HepG2 (cell line): ENCODE measurements around the gene LCORL. TPM values are rescaled to one million over a fixed set of nuclear protein-coding genes. Genes with fewer than 3 reads are reported as not detected.
"Not testable (repeated sequence)": the region's sequence is repeated elsewhere in the genome, so short reads cannot be mapped to it uniquely, and the experiment has no call there.

Experiments
- ATAC-seq: fragments of 200-7000 bp; cut with Tn5 transposase; 3 replicates; pipeline ENCODE4 v1.9.1; 2020; ENCODE audit warnings: mild to moderate bottlenecking, moderate library complexity
- BruUV-seq: library from RNA; stranded (reverse); fragments of 400-500 nt; replicated peaks from 2 replicates; lab custom pipeline; 2021; lab: Mats Ljungman, UMichigan
- CTCF ChIA-PET: fragments of 300-600 bp; formaldehyde crosslinking; extraction: SDS; loops from one replicate; lab custom pipeline; 2021; ENCODE audit warnings: low total read pairs, inconsistent platforms, low intra/inter-chr PET ratio; lab: Yijun Ruan, JAX
- POLR2A ChIA-PET: fragments of 350-600 bp; sonication (Branson Sonifier 250); formaldehyde crosslinking; loops from one replicate; lab custom pipeline; 2020; ENCODE audit warnings: antibody characterized with exemption, inconsistent platforms; lab: Yijun Ruan, JAX
- DNase-seq: peaks from one replicate; pipeline ENCODE4 v3.0.0-alpha.2; 2015; ENCODE audit warnings: low spot score
- FAIRE-seq: peaks from 3 replicates; lab custom pipeline; 2011; peaks lifted over from hg19 to GRCh38; lab: Jason Lieb, UNC
- H2AFZ ChIP-seq: one replicate; pipeline ENCODE4 v1.6.1; 2011; ENCODE audit warnings: low read length, inconsistent platforms
- H3K27ac ChIP-seq: fragments of 300-600 bp; 3 replicates; pipeline ENCODE4 v1.8.0; 2011; ENCODE audit warnings: mixed run types, mild to moderate bottlenecking, mixed read lengths, low read length, inconsistent platforms; ENCODE audit not compliant: insufficient read depth; ENCODE audit errors: extremely low read length
- H3K27me3 ChIP-seq, 2 experiments: fragments of 200-600 bp in 1 of 2; 2 replicates in 1 of 2; 3 replicates in 1 of 2; pipeline versions ENCODE4 v1.6.0 to v1.8.0; 2011; ENCODE audit warnings: low read length in 2 of 2, mild to moderate bottlenecking in 2 of 2, moderate library complexity in 2 of 2, inconsistent platforms in 1 of 2; ENCODE audit not compliant: insufficient read depth in 2 of 2, control insufficient read depth in 1 of 2
- H3K36me3 ChIP-seq, 2 experiments: fragments of 200-600 bp in 1 of 2; replicated peaks in 1 of 2; 2 replicates in 1 of 2; 3 replicates in 1 of 2; pipeline versions ENCODE4 v1.5.1 to v1.8.0; 2011; ENCODE audit warnings: low read length in 2 of 2, inconsistent platforms in 1 of 2; ENCODE audit not compliant: insufficient read depth in 2 of 2, control insufficient read depth in 1 of 2
- H3K4me1 ChIP-seq: 2 replicates; pipeline ENCODE4 v1.5.1; 2012; ENCODE audit warnings: low read length, inconsistent platforms; ENCODE audit not compliant: insufficient read depth
- H3K4me2 ChIP-seq: 2 replicates; pipeline ENCODE4 v1.6.0; 2011; ENCODE audit warnings: low read depth, low read length, inconsistent platforms
- H3K4me3 ChIP-seq, 3 experiments: fragments of 200-600 bp in 1 of 3; sonication (generic), shearing (Covaris generic) in 1 of 3; replicated peaks in 1 of 3; 2 replicates each; pipeline ENCODE4 v1.5.1; 2011 to 2016; ENCODE audit warnings: low read length in 3 of 3, inconsistent platforms in 2 of 3, low read depth in 2 of 3, mild to moderate bottlenecking in 2 of 3, control low read depth in 1 of 3, mixed read lengths in 1 of 3; ENCODE audit not compliant: insufficient read depth in 1 of 3
- H3K79me2 ChIP-seq: one replicate; pipeline ENCODE4 v1.6.1; 2011; ENCODE audit warnings: low read length, inconsistent platforms; ENCODE audit not compliant: insufficient read depth
- H3K9ac ChIP-seq: 2 replicates; pipeline ENCODE4 v1.6.0; 2011; ENCODE audit warnings: mild to moderate bottlenecking, low read depth, low read length, inconsistent platforms; ENCODE audit not compliant: insufficient read depth
- H3K9me3 ChIP-seq: 2 replicates; pipeline ENCODE4 v1.5.1; 2012; ENCODE audit warnings: mild to moderate bottlenecking, low read length
- H4K20me1 ChIP-seq: 2 replicates; pipeline ENCODE4 v1.6.0; 2011; ENCODE audit warnings: inconsistent platforms, mild to moderate bottlenecking, low read length, moderate library complexity; ENCODE audit not compliant: insufficient read depth
- DNMT1 ChIP-seq: sonication (generic); formaldehyde crosslinking; IDR thresholded peaks from 2 replicates; pipeline ENCODE4 v1.5.1; 2020; ENCODE audit warnings: mild to moderate bottlenecking, missing genetic modification reagents
- FLYWCH1 ChIP-seq: sonication (generic); formaldehyde crosslinking; IDR thresholded peaks from 2 replicates; pipeline ENCODE4 v1.8.1; 2023; ENCODE audit warnings: mild to moderate bottlenecking, missing genetic modification reagents
- HIVEP1 ChIP-seq: sonication (generic); formaldehyde crosslinking; IDR thresholded peaks from 2 replicates; pipeline ENCODE4 v1.4.0; 2020; ENCODE audit warnings: mild to moderate bottlenecking, missing genetic modification reagents
- KAT7 ChIP-seq: IDR thresholded peaks from 2 replicates; pipeline ENCODE4 v1.6.1; 2018; ENCODE audit warnings: borderline replicate concordance, missing compliant biosample characterization
- KDM1A ChIP-seq: IDR thresholded peaks from 2 replicates; pipeline ENCODE4 v1.6.1; 2016; ENCODE audit warnings: missing compliant biosample characterization
- PRDM4 ChIP-seq: sonication (generic); formaldehyde crosslinking; IDR thresholded peaks from 2 replicates; pipeline ENCODE4 v1.9.0; 2021; ENCODE audit warnings: missing genetic modification reagents, borderline replicate concordance
- SMARCC2 ChIP-seq: fragments of 450-650 bp; IDR thresholded peaks from 2 replicates; pipeline ENCODE4 v1.6.1; 2017; ENCODE audit warnings: antibody characterized with exemption, mild to moderate bottlenecking
- SPEN ChIP-seq: sonication (generic); formaldehyde crosslinking; IDR thresholded peaks from 2 replicates; pipeline ENCODE4 v1.5.1; 2020; ENCODE audit warnings: low read depth, mild to moderate bottlenecking, missing genetic modification reagents
- TRAFD1 ChIP-seq: sonication (generic); formaldehyde crosslinking; IDR thresholded peaks from 2 replicates; pipeline ENCODE4 v1.5.1; 2020; ENCODE audit warnings: missing genetic modification reagents, mild to moderate bottlenecking, borderline replicate concordance
- ZNF260 ChIP-seq: sonication (generic); formaldehyde crosslinking; IDR thresholded peaks from 2 replicates; pipeline ENCODE4 v1.4.0; 2020; ENCODE audit warnings: missing genetic modification reagents, low read depth, mild to moderate bottlenecking, borderline replicate concordance
- ZNF607 ChIP-seq: sonication (generic); formaldehyde crosslinking; IDR thresholded peaks from 2 replicates; pipeline ENCODE4 v1.5.1; 2020; ENCODE audit warnings: missing genetic modification reagents, mild to moderate bottlenecking, borderline replicate concordance
- ZNF83 ChIP-seq: sonication (generic); formaldehyde crosslinking; IDR thresholded peaks from 2 replicates; pipeline ENCODE4 v1.4.0; 2020; ENCODE audit warnings: missing genetic modification reagents, mild to moderate bottlenecking, borderline replicate concordance
- WGBS: methylation state at CpG from one replicate; pipeline ENCODE4 v1.1.6; 2017; ENCODE audit warnings: low lambda C conversion rate; 5-methylcytosine and 5-hydroxymethylcytosine counted together
- in situ Hi-C: cut with HindIII; loops from 2 replicates; pipeline ENCODE4 v1.10.0; 2017; ENCODE audit warnings: low pct_unique_long_range_greater_than_20kb; ENCODE audit not compliant: extremely low pct_ligation_motif_present
- intact Hi-C: fragments of 100-400 bp; cut with micrococcal nuclease; formaldehyde crosslinking; loops from one replicate; pipeline ENCODE4 v1.10.0; 2022; ENCODE audit not compliant: unreplicated experiment
- polyA plus RNA-seq, 8 experiments: library from polyadenylated mRNA; depleted of rRNA in 3 of 8; stranded (reverse) in 7 of 8; unstranded in 1 of 8; fragments of >200 nt; fragmentation: Illumina TruSeq in 4 of 8; extraction: Trizol in 4 of 8; gene quantifications; 2 replicates each; pipeline versions ENCODE4 v1.2.1 to v1.2.3, GENCODE V29; 2011 to 2016; ENCODE audit warnings: low read depth in 4 of 8, missing spikeins in 1 of 8, mixed read lengths in 1 of 8; ENCODE audit not compliant: insufficient read depth in 1 of 8
- total RNA-seq, 5 experiments: library from RNA; depleted of rRNA; stranded (reverse); fragments of >200 nt; fragmentation: Illumina TruSeq; extraction: Trizol; gene quantifications; 2 replicates each; pipeline ENCODE4 v1.2.3, GENCODE V29; 2016; ENCODE audit warnings: low read depth in 1 of 5

Gene LCORL
- total and polyA plus RNA-seq, 2 of the 13 experiments (the other 11 are each of a cell fraction or from before 2014, with no cell fraction given), result 5.3 to 14.5 TPM

DNA sequence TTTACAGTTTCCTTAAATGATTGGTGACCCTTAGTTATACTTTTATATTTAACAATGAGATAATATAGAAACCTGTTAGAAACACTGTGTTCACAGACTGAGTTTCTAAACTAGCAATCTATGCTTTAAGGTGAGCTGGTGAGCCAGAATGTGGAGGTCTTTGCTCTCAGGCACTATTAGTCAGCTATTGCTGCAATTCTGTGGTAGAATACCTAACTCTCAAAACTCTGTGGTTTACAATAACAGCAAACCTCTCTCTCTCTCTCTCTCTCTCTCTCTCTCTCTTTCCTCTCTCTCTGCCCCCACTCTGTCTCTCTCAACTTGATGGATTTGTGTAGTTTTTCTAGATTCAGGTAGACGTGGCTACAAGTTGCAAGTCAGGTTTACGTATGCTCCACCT, 17.6 kb upstream of the LCORL start (continued):
- no peak for TF ChIP-seq DNMT1 (CRISPR knock-in tag)
- no peak for TF ChIP-seq ZNF260 (CRISPR knock-in tag)

DNA sequence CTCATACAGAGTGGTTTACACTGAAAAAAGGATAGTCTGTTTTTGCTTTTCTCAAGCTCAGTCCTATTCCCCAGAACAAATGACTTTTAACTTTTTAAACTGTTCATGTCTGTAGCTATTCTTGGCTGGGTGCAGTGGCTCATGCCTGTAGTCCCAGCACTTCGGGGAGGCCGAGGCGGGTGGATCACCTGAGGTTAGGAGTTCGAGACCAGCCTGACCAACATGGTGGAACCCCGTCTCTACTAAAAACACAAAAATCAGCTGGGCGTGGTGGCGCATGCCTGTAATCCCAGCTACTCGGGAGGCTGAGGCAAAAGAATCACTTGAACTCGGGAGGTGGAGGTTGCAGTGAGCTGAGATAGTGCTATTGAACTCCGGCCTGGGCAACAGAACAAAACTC, 14.8 kb upstream of the LCORL start:
- POLR2A ChIA-PET, DNase-seq, H3K27ac ChIP-seq, in situ Hi-C loops, H3K4me3 ChIP-seq, H4K20me1 ChIP-seq, H3K9ac ChIP-seq, H3K79me2 ChIP-seq, FAIRE-seq, intact Hi-C loops, H3K4me2 ChIP-seq, H3K36me3 ChIP-seq, H3K27me3 ChIP-seq, ATAC-seq, BruUV-seq, CTCF ChIA-PET, H3K4me1 ChIP-seq, H3K9me3 ChIP-seq, H2AFZ ChIP-seq: not testable (repeated sequence)
- 44% methylated on average over 10 of the region's 10 CpGs for WGBS

GRCh38 chr4:18034099-18034498, 12.5 kb upstream of the LCORL start:
- FAIRE-seq (no peak), ATAC-seq (no peak), DNase-seq (no peak)
- ChIA-PET POLR2A (no interaction called here), CTCF (no interaction called here)
- no peak overlapping the region for H2AFZ ChIP-seq
- no peaks in the 10 kb centered on the region for H3K36me3 ChIP-seq
- 0% methylated on average over 2 of the region's 2 CpGs for WGBS
- no peaks in the 10 kb centered on the region for H3K79me2 ChIP-seq
- H3K4me3 ChIP-seq, result no peak overlapping the region
- H3K9me3 ChIP-seq, result no peaks in the 10 kb centered on the region
- H3K27me3 ChIP-seq, result no peaks in the 10 kb centered on the region
- H3K9ac ChIP-seq, result no peak overlapping the region
- intact Hi-C loops, result no loop called here
- no peak overlapping the region for H3K4me2 ChIP-seq
- no TSS peak for BruUV-seq
- in situ Hi-C loops, result no loop called here
- no peaks in the 10 kb centered on the region for H4K20me1 ChIP-seq
- H3K4me1 ChIP-seq, result no peaks in the 10 kb centered on the region
- H3K27ac ChIP-seq, result no peak overlapping the region
- TF ChIP-seq ZNF607 (CRISPR knock-in tag) (no peak), HIVEP1 (CRISPR knock-in tag) (no peak), PRDM4 (CRISPR knock-in tag) (no peak), SMARCC2 (no peak), SPEN (CRISPR knock-in tag) (no peak), KAT7 (CRISPR knock-in tag) (no peak), KDM1A (CRISPR knock-in tag) (no peak), FLYWCH1 (CRISPR knock-in tag) (no peak), ZNF83 (no peak), TRAFD1 (no peak)
